A673 (cell line): ENCODE results near the gene TP53I3. TPM values are rescaled to one million over a fixed set of nuclear protein-coding genes. Genes with fewer than 3 reads are reported as not detected.

Source experiments
- BruUV-seq: library from RNA; stranded (reverse); fragments of 400-500 nt; replicated peaks from 2 replicates; lab custom pipeline; 2021; lab: Mats Ljungman, UMichigan
- CTCF ChIA-PET: fragments of 300-600 bp; sonication (Branson Sonifier 250); formaldehyde crosslinking; loops from one replicate; lab custom pipeline; 2022; ENCODE audit warnings: antibody characterized with exemption; lab: Charles Lee
- POLR2A ChIA-PET: fragments of 300-600 bp; sonication (Branson Sonifier 250); formaldehyde crosslinking; loops from one replicate; lab custom pipeline; 2022; ENCODE audit warnings: antibody characterized with exemption; ENCODE audit not compliant: low non-redundant PET; lab: Charles Lee
- DNase-seq: peaks from one replicate; pipeline ENCODE4 v3.0.0-alpha.2; 2015; ENCODE audit warnings: low spot score
- H3K27ac ChIP-seq: fragments of 200-600 bp; sonication (generic); 2 replicates; pipeline ENCODE4 v1.5.1; 2016; ENCODE audit warnings: mixed run types, low read depth, mild to moderate bottlenecking, mixed read lengths, antibody characterized with exemption, low read length; ENCODE audit not compliant: poor library complexity, severe bottlenecking
- H3K27me3 ChIP-seq: fragments of 200-600 bp; sonication (generic); replicated peaks from 2 replicates; pipeline ENCODE4 v1.6.1; 2017; ENCODE audit warnings: mixed run types, low read depth, mild to moderate bottlenecking, mixed read lengths, antibody characterized with exemption, low read length; ENCODE audit not compliant: insufficient read depth, poor library complexity
- H3K36me3 ChIP-seq: fragments of 200-600 bp; sonication (generic); 2 replicates; pipeline ENCODE4 v1.6.1; 2016; ENCODE audit warnings: mixed run types, mild to moderate bottlenecking, mixed read lengths, antibody characterized with exemption, low read length; ENCODE audit not compliant: insufficient read depth, poor library complexity, severe bottlenecking
- H3K4me1 ChIP-seq: fragments of 200-600 bp; sonication (generic); 2 replicates; pipeline ENCODE4 v1.6.1; 2017; ENCODE audit warnings: mixed run types, mild to moderate bottlenecking, mixed read lengths, antibody characterized with exemption, low read length; ENCODE audit not compliant: insufficient read depth, poor library complexity, severe bottlenecking
- H3K4me3 ChIP-seq: fragments of 200-600 bp; sonication (generic); 2 replicates; pipeline ENCODE4 v1.5.1; 2016; ENCODE audit warnings: low read depth, mixed run types, mild to moderate bottlenecking, mixed read lengths, low read length; ENCODE audit not compliant: poor library complexity, severe bottlenecking
- H3K9me3 ChIP-seq: fragments of 200-600 bp; sonication (generic); 2 replicates; pipeline ENCODE4 v1.6.1; 2016; ENCODE audit warnings: mixed run types, low read depth, mild to moderate bottlenecking, mixed read lengths, antibody characterized with exemption, low read length; ENCODE audit not compliant: poor library complexity, severe bottlenecking
- EZH2 ChIP-seq: fragments of 200-600 bp; sonication (generic); IDR thresholded peaks from 2 replicates; pipeline ENCODE4 v1.6.1; 2017; ENCODE audit warnings: borderline replicate concordance, low read depth, mild to moderate bottlenecking, mixed read lengths, antibody characterized with exemption, low read length; ENCODE audit not compliant: poor library complexity, severe bottlenecking
- intact Hi-C: fragments of 100-400 bp; cut with micrococcal nuclease; formaldehyde crosslinking; loops from one replicate; pipeline ENCODE4 v1.10.0; 2022; ENCODE audit not compliant: unreplicated experiment
- total RNA-seq: library from RNA; stranded (reverse); gene quantifications from 2 replicates; pipeline ENCODE4 v1.2.3, GENCODE V29; 2021
- TF ChIP-seq, protein P1 (sequence below): fragments of 300-800, 200-600 bp; sonication (generic); conservative IDR thresholded peaks from 2 replicates; pipeline ENCODE4 v1.5.1; 2017; ENCODE audit warnings: low read depth, mild to moderate bottlenecking, antibody characterized with exemption, low read length, moderate library complexity, mixed read lengths

Gene TP53I3
- total RNA-seq, 1 experiment from 2014 or later, result 2.8 TPM

DNA sequence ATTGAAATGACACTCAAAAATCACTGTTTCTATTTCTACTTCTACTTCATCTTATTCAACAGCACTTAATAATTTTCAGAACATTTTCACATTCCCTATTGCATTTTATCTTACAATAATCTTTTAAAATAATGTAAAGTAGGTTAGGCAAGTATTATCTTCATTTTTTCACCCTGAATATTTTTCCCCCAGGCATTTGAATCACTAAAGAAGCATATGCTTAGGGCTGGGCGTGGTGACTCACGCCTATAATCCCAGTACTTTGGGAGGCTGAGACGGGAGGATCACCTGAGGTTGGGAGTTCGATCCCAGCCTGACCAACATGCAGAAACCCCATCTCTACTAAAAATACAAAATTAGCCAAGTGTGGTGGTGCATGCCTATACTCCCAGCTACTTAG, 44.1 kb downstream of the TP53I3 start:
- BruUV-seq, result no TSS peak
- H3K4me3 ChIP-seq, result no peak overlapping the region
- CTCF ChIA-PET, result no interaction called here
- H3K9me3 ChIP-seq, result no peaks in the 10 kb centered on the region
- no peak for DNase-seq
- no peaks in the 10 kb centered on the region for H3K4me1 ChIP-seq
- no peak overlapping the region for H3K27ac ChIP-seq
- POLR2A ChIA-PET, result no interaction called here
- TF ChIP-seq, protein P1, sequence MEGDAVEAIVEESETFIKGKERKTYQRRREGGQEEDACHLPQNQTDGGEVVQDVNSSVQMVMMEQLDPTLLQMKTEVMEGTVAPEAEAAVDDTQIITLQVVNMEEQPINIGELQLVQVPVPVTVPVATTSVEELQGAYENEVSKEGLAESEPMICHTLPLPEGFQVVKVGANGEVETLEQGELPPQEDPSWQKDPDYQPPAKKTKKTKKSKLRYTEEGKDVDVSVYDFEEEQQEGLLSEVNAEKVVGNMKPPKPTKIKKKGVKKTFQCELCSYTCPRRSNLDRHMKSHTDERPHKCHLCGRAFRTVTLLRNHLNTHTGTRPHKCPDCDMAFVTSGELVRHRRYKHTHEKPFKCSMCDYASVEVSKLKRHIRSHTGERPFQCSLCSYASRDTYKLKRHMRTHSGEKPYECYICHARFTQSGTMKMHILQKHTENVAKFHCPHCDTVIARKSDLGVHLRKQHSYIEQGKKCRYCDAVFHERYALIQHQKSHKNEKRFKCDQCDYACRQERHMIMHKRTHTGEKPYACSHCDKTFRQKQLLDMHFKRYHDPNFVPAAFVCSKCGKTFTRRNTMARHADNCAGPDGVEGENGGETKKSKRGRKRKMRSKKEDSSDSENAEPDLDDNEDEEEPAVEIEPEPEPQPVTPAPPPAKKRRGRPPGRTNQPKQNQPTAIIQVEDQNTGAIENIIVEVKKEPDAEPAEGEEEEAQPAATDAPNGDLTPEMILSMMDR, result no peak
- no peak for TF ChIP-seq EZH2
- peaks cover 23% of the 10 kb centered on the region for H3K36me3 ChIP-seq
- no peaks in the 10 kb centered on the region for H3K27me3 ChIP-seq
- intact Hi-C loops, result no loop called here

DNA sequence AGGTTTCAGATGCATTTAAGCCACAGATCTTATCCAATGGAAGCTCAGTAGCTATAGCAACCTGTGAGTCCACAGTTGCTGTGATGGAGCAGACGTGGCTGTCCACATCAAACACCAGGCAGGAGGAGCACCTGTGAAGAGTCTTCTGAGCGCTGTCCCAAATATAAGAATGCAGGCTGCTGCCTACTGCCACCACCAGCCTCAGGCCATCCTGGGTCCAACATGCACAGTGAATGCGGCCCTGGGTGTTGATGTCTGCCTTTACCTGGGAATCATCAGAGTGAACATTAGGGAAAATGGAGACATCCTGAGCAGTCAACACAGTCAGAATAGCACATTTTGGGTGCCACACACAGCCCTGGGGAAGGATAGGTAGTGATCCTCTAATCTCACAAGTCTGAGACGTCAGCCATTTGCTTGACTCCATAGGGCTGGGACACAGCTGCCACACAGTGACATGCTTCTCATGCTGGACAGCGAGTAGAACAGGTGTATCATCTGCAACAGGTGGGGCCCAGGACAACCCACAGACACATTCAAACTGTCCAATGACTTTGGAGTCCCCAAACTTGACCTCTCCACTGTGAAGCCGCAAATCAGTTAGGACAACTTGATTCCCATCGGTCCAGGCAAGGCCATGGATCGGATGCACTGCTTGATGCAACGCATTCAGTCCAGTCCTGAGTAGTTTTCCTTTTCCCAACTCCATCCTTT, 45.7 kb downstream of the TP53I3 start:
- H3K36me3 ChIP-seq, result peaks cover 23% of the 10 kb centered on the region
- no TSS peak for BruUV-seq
- H3K27me3 ChIP-seq, result no peaks in the 10 kb centered on the region
- DNase-seq, result no peak
- H3K9me3 ChIP-seq, result no peaks in the 10 kb centered on the region
- intact Hi-C loops, result no loop called here
- CTCF ChIA-PET, result no interaction called here
- H3K27ac ChIP-seq, result no peak overlapping the region
- H3K4me1 ChIP-seq, result no peaks in the 10 kb centered on the region
- no peak overlapping the region for H3K4me3 ChIP-seq
- TF ChIP-seq, protein P1, result no peak
- no peak for TF ChIP-seq EZH2
- POLR2A ChIA-PET, result no interaction called here

Other genes with a start within 250 kb of the TP53I3 start
- 27.9 and 28.5 TPM in 2 replicates for gene ATAD2B, start 157.7 kb downstream of the TP53I3 start, total RNA-seq
- 18.3 and 18.6 TPM in 2 replicates for gene UBXN2A, start 144.4 kb downstream of the TP53I3 start, total RNA-seq
- gene MFSD2B, start 74.7 kb downstream of the TP53I3 start, total RNA-seq, result 0.42 TPM in 1 of 2 replicates, not detected in the other
- gene WDCP, start 37.4 kb downstream of the TP53I3 start, total RNA-seq, result 26.6 and 30.8 TPM in 2 replicates
- gene FKBP1B, start 35.1 kb downstream of the TP53I3 start, total RNA-seq, result 2.9 and 3.7 TPM in 2 replicates
- 123 and 130 TPM in 2 replicates for gene SF3B6, start 8.5 kb downstream of the TP53I3 start, total RNA-seq
- gene PFN4, start 38.5 kb upstream of the TP53I3 start, total RNA-seq, result 0.94 TPM in 1 of 2 replicates, not detected in the other
- gene FAM228B, start 38.6 kb upstream of the TP53I3 start, total RNA-seq, result 6.8 and 11.3 TPM in 2 replicates
- 0.17 TPM in 1 of 2 replicates, not detected in the other for gene FAM228A, start 90.2 kb upstream of the TP53I3 start, total RNA-seq